Esophagus muscularis mucosa (tissue), 3 donors: ENCODE measurements around the gene MSL1.

ENCODE experiments used
- POLR2A ChIP-seq: fragments of 450-650 bp; IDR thresholded peaks from one replicate; pipeline ENCODE4 v1.6.1; 2017; ENCODE audit warnings: antibody characterized with exemption, moderate library complexity, mild to moderate bottlenecking, low read depth
- POLR2AphosphoS5 ChIP-seq, 2 donors: sonication (generic); formaldehyde crosslinking; IDR thresholded peaks; one replicate each; pipeline ENCODE4 v1.6.1; 2017; ENCODE audit warnings: antibody characterized with exemption in 2 of 2
- TF ChIP-seq, protein P1 (sequence below), 3 experiments: fragments of 200-600 bp in 2 of 3; fragments of 450-650 bp in 1 of 3; sonication (generic) in 2 of 3; IDR thresholded peaks; one replicate each; pipeline ENCODE4 v1.5.1; 2017 to 2019; ENCODE audit warnings: antibody characterized with exemption in 3 of 3, mild to moderate bottlenecking in 2 of 3, moderate library complexity in 1 of 3

GRCh38 chr17:40106760-40107521 lies 14.8 kb upstream of the MSL1 start:
- no peak for TF ChIP-seq POLR2AphosphoS5 (IDR thresholded peaks at IDR 0.05)
- TF ChIP-seq, protein P1, sequence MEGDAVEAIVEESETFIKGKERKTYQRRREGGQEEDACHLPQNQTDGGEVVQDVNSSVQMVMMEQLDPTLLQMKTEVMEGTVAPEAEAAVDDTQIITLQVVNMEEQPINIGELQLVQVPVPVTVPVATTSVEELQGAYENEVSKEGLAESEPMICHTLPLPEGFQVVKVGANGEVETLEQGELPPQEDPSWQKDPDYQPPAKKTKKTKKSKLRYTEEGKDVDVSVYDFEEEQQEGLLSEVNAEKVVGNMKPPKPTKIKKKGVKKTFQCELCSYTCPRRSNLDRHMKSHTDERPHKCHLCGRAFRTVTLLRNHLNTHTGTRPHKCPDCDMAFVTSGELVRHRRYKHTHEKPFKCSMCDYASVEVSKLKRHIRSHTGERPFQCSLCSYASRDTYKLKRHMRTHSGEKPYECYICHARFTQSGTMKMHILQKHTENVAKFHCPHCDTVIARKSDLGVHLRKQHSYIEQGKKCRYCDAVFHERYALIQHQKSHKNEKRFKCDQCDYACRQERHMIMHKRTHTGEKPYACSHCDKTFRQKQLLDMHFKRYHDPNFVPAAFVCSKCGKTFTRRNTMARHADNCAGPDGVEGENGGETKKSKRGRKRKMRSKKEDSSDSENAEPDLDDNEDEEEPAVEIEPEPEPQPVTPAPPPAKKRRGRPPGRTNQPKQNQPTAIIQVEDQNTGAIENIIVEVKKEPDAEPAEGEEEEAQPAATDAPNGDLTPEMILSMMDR (IDR thresholded peaks at IDR 0.05) = no peak
- TF ChIP-seq POLR2A = no peak
